Sciatic nerve (tissue), 2 donors: ENCODE data around the gene BLVRB. TPM values are rescaled to one million over a fixed set of nuclear protein-coding genes. Genes with fewer than 3 reads are reported as not detected.
"Not testable (repeated sequence)": the region's sequence is repeated elsewhere in the genome, so short reads cannot be mapped to it uniquely, and the experiment has no call there.

Experiments used
- ATAC-seq: fragments of 200-7000 bp; cut with Tn5 transposase; one replicate; pipeline ENCODE4 v1.9.1; 2020; ENCODE audit warnings: mild to moderate bottlenecking, moderate library complexity
- DNase-seq: peaks from one replicate; pipeline ENCODE4 v3.0.0-alpha.2; 2020; ENCODE audit warnings: low spot score
- intact Hi-C: fragments of 100-400 bp; cut with DNase I; formaldehyde crosslinking; loops from one replicate; pipeline ENCODE4 v1.14.2; 2022
- total RNA-seq: library from RNA; stranded (reverse); fragmentation: NEBNext Ultra II Directional; extraction: Animal tissue kit (Norgen Biotek cat#: 25700); gene quantifications from one replicate; pipeline ENCODE4 v1.2.1, GENCODE V29; 2021
- donor health status: DM: no; HTN: no; CAD: no.
- donor health status: DM: no; HTN: no; CAD: no.

The BLVRB gene
- total RNA-seq, 1 donor from 2014 or later: 83.8 TPM

- DNase-seq: no peak
- intact Hi-C loops: no loop called here
- no peak for ATAC-seq
Measured at GRCh38 chr19:40493778-40494177, 28.2 kb upstream of the BLVRB start.

GRCh38 chr19:40492274-40492673, 26.7 kb upstream of the BLVRB start:
- intact Hi-C loops: no loop called here
- no peak for ATAC-seq
- DNase-seq: no peak

- intact Hi-C loops: no loop called here
- ATAC-seq (no peak), DNase-seq (no peak)
Measured at GRCh38 chr19:40489882-40490230, 24.3 kb upstream of the BLVRB start.

GRCh38 chr19:40486017-40486416, 20.5 kb upstream of the BLVRB start:
- intact Hi-C loops: no loop called here
- no peak for ATAC-seq
- DNase-seq: no peak

- ATAC-seq, DNase-seq, intact Hi-C loops: not testable (repeated sequence)
Measured at GRCh38 chr19:40475878-40476644, 10.5 kb upstream of the BLVRB start.

- intact Hi-C loops: no loop called here
- no peak for ATAC-seq
Measured at GRCh38 chr19:40474737-40475136, 9.2 kb upstream of the BLVRB start.

GRCh38 chr19:40472516-40472915, 7.0 kb upstream of the BLVRB start:
- DNase-seq (no peak), ATAC-seq (no peak)
- intact Hi-C loops: no loop called here

More at GRCh38 chr19:40474737-40475136, 9.2 kb upstream of the BLVRB start:
- no peak for DNase-seq

GRCh38 chr19:40471111-40471510, 5.6 kb upstream of the BLVRB start:
- ATAC-seq (no peak), DNase-seq (no peak)
- intact Hi-C loops: no loop called here

- ATAC-seq (no peak), DNase-seq (no peak)
- intact Hi-C loops: no loop called here
Measured at GRCh38 chr19:40469011-40469410, 3.5 kb upstream of the BLVRB start.

- ATAC-seq (no peak), DNase-seq (peak; percentile 71)
- intact Hi-C loops: no loop called here
Measured at GRCh38 chr19:40466985-40467734, 1.6 kb upstream of the BLVRB start, which contains the start of gene SPTBN4. TSS of gene SPTBN4 (plus strand) at chr19:40467001. CDS start at chr19:40472622, 5,621 bp downstream.

GRCh38 chr19:40466219-40466984, 857 bp upstream of the BLVRB start:
- DNase-seq (peak; percentile 80), ATAC-seq (peak; percentile 1)
- intact Hi-C loops: no loop called here

- intact Hi-C loops: no loop called here
- peak; percentile 45 for ATAC-seq
- no peak for DNase-seq
Measured at GRCh38 chr19:40465025-40465556, 454 bp downstream of the BLVRB start.

- intact Hi-C loops: no loop called here
- DNase-seq: peak; percentile 94
- peak; percentile 20 for ATAC-seq
Measured at GRCh38 chr19:40464059-40465024, 1.2 kb downstream of the BLVRB start.

- intact Hi-C loops, DNase-seq, ATAC-seq: not testable (repeated sequence)
Measured at GRCh38 chr19:40463587-40464037, 1.9 kb downstream of the BLVRB start.

- no peak for ATAC-seq
- intact Hi-C loops: no loop called here
- DNase-seq: no peak
Measured at GRCh38 chr19:40461669-40462221, 3.8 kb downstream of the BLVRB start.

- ATAC-seq (no peak), DNase-seq (no peak)
- intact Hi-C loops: no loop called here
Measured at GRCh38 chr19:40460185-40460584, 5.4 kb downstream of the BLVRB start.

GRCh38 chr19:40458597-40458974, 7.0 kb downstream of the BLVRB start:
- DNase-seq (no peak), ATAC-seq (no peak)
- intact Hi-C loops: no loop called here
